22Rv1 (cell line): ENCODE measurements around the gene GPR61.
A peak's percentile ranks its signal among the peaks of the same experiment; 100 is the strongest.

Experiments
- ZFX ChIP-seq: fragments of 450-650 bp; IDR thresholded peaks from 2 replicates; pipeline ENCODE4 v1.6.1; 2017; ENCODE audit warnings: antibody characterized with exemption, borderline replicate concordance
- TF ChIP-seq, protein P1 (sequence below): fragments of 450-650 bp; IDR thresholded peaks from 2 replicates; pipeline ENCODE4 v1.5.1; 2017; ENCODE audit warnings: mild to moderate bottlenecking

- TF ChIP-seq, protein P1, sequence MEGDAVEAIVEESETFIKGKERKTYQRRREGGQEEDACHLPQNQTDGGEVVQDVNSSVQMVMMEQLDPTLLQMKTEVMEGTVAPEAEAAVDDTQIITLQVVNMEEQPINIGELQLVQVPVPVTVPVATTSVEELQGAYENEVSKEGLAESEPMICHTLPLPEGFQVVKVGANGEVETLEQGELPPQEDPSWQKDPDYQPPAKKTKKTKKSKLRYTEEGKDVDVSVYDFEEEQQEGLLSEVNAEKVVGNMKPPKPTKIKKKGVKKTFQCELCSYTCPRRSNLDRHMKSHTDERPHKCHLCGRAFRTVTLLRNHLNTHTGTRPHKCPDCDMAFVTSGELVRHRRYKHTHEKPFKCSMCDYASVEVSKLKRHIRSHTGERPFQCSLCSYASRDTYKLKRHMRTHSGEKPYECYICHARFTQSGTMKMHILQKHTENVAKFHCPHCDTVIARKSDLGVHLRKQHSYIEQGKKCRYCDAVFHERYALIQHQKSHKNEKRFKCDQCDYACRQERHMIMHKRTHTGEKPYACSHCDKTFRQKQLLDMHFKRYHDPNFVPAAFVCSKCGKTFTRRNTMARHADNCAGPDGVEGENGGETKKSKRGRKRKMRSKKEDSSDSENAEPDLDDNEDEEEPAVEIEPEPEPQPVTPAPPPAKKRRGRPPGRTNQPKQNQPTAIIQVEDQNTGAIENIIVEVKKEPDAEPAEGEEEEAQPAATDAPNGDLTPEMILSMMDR: peak; percentile 33; the same call in 1 of the 2 replicates
- TF ChIP-seq ZFX: no peak
These were observed 28.4 kb downstream of the GPR61 start for GRCh38 chr1:109567877-109568672.
